ENCODE measurements around the gene APPL2.
"Not testable (repeated sequence)": the region's sequence is repeated elsewhere in the genome, so short reads cannot be mapped to it uniquely, and the experiment has no call there.

Gene APPL2

DNA sequence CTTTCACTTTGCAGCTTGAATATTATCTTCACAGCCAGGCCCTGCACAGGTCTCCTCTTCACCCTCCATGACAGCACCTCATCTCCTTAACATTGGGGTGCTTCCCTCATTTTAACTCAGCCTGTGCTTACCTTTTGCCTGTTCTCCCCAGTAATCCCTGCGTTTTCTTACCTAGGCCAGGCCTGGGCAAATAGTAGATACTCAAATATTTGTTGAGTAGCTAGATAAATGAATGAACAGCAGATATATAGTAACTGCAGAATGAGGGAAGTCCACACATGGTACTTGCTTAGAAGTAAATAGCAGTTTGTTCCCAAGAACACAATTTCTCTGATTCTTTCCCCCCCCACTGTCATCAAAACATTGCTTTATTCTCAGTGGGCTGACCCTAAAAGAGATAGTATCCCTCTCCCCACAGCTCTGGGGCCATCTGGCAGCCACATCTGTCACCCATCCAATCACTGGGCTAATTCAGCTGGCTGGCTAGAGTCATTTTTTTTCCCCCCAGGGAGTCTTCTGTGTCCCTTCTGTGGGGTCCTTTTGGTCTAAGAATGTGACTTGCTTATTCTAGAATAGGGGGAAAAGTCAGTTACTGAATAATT, 43.2 kb downstream of the APPL2 start:
- DNase-seq (ENCODE audit: low spot score), result no peak

DNA sequence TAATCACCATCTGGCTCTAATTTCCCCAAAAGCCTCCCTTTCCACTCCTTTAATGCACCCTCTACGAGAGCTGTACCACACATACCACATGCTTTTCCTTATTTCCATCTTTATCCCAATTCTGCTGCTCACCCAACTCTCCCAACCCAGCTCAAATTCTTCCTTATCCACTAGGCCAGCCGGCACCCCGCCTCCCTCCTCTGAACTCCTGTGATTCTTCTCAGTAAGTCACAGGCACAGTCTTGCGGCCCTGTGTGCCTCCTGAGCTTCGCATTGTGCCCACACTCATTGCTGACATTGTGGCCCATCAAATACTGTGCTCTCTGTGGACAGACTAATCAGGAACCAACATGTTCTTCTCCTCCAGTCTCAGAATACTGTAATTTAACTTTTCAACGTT, 45.4 kb downstream of the APPL2 start:
- no peak for DNase-seq (ENCODE audit: low spot score)

DNA sequence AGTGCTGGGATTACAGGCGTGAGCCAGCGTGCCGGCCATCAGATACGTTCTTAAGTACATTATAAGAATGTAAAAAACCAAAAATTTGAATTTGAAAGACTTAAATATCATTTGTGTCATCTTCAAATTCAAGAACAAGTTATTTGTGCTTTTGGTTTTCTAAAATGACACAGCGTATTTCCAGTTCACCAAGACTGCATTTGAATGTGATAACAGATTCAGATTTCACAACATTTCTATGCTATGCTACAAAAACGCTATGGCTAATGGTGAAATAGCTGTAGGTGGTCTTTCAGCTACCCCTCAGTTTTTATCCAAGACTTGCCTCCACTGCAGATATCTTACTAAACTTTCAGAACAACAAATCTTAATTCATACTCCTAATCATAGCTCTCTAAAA, 46.7 kb downstream of the APPL2 start:
- no peak for DNase-seq (ENCODE audit: low spot score)

DNA sequence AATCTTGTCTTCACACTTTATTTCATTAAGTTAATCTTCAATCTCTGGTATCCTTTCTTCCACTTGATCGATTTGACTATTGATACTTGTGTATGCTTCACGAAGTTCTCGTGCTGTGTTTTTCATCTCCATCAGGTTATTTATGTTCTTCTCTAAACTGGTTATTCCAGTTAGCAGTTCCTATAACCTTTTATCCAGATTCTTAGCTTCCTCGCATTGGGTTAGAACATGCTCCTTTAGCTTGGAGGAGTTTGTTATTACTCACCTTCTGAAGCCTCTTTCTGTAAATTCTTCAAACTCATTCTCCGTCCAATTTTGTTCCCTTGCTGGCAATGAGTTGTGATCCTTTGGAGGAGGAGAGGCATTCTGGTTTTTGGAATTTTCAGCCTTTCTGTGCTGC, 52.0 kb downstream of the APPL2 start:
- DNase-seq (ENCODE audit: low spot score), result not testable (repeated sequence)

DNA sequence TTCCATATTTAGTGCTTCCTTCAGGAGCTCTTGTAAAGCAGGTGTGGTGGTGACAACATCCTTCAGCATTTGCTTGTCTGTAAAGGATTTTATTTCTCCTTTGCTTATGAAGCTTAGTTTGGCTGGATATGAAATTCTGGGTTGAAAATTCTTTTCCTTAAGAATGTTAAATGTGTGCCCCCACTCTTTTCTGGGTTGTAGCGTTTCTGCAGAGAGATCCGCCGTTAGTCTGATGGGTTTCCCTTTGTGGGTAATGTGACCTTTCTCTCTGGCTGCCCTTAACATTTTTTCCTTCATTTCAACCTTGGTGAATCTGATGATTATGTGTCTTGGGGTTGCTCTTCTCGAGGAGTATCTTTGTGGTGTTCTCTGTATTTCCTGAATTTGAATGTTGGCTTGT, 52.6 kb downstream of the APPL2 start:
- not testable (repeated sequence) for DNase-seq (ENCODE audit: low spot score)

DNA sequence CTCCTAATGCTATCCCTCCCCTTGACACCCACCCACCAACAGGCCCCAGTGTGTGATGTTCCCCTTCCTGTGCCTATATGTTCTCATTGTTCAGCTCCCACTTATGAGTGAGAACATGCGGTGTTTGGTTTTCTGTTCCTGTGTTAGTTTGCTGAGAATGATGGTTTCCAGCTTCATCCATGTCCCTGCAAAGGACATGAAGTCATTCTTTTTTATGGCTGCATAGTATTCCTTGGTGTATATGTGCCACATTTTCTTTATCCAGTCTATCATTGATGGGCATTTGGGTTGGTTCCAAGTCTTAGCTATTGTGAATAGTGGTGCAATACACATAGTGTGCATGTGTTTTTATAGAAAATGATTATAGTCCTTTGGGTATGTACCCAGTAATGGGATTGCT, 56.9 kb downstream of the APPL2 start:
- DNase-seq (ENCODE audit: low spot score), result not testable (repeated sequence)

DNA sequence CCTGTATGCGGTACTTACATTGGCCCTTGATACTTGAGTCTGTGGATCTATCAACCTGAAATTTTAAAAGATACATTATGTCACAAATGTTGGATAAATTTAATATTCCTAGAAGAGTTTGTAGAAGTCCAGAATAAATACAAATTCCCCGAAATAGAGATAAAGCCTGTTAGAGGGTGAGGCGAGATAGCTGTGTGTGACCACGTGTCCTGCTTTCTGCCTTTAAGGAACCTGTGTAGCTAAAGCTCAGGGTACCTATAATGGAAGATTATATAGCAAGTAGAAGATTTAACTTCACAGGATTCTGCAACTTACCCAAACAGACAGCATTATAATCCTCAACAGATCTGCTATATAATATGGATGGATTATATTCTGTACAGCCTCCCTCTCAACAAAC, 58.8 kb downstream of the APPL2 start:
- DNase-seq (ENCODE audit: low spot score), result no peak

DNA sequence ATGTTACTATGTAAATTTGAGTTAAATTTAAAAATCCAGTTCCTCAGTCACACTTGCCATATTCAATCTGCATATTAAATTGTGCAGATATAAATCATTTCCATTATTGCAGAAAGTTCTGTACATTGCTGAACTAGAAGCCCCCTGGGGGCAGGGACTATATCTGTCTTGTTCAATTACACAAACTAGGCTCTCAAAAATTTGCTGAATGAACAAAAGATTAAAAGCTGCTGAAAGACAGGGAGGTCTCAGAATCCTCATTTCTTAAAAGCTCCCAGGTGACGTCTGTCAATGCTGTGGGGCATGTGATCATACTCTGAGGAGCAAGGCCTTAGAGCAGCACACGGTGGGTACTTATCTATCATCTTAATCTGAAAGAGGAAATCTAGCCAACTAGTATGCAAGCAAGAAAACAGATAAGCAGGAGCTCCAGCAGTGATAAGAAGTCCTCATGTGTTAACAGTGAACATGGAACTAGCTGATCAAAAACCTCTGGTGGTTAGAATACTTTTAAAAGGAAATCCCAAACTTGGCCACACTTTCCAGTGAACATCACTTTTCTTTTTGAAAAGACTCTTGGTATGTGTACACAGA, 60.5 kb downstream of the APPL2 start:
- DNase-seq (ENCODE audit: low spot score), result no peak

DNA sequence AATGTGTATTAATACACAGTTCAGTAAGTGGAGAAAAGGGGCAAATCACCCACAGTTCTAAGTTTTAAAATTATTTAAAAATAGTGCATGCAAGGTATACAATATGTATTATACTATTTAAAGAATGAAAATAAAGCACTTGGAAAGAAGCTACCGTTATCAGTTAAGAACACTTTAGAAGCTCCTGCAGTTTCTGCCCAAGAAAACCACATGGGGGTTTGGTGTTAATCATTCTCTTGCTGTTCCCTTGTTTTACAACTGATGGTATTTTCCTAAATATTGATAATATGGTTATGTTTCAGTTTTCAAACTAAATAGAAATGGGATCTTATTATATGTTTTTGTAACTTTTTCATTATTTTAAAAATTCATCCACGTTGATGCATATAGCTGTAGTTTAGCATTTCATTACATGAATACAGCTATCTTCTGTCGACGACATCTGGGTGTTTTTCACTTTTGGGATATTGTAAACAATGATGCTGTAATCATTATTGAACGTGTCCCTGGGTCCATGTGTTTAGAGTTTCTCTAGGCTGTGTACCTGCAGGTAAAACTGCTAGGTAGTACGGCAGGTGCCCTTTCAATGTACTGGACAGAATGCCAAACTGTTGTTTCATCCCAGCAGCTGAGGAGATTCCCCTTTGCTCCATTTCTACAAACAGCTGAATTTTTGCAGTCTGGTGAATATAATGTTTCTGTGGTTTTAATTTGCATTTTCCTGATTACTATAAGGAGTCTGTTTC, 64.1 kb downstream of the APPL2 start:
- DNase-seq (ENCODE audit: low spot score), result no peak

DNA sequence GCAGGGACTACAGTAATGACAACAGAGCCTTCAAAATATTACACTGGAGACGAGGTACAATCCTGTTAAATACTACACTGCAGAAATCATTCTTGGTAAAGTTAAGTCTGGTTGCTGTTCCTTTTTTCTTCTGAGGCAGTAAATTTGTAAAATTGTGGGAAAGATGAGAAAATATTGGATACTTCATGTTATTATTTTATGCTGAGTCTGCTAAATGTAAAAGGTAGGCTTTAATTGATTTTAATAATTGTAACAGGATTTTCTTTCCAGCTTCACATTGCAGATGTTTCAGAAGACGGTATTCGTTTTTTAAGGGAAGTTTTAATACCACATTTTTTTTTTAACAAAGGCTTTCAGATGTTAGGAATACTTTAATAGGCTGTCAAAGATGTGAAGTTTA, 65.8 kb downstream of the APPL2 start:
- DNase-seq (ENCODE audit: low spot score), result no peak

DNA sequence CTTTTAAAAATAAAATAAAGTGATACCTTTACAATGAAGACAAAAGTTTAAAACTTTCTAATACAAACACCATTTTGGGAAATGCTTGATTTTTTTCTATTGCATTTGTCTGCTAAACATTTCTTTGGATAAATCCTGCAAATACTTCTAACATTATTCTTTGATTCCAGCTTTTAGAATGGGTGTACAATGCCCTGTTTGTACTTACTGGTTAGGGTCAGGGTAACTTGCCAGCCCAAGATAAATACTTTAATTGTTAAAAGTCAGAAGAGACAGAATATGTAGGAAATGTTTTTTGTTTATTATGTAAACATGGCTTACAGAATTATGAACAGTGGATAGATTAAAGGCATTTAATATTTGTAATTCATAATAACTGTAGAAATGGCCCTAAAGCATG, 68.0 kb downstream of the APPL2 start:
- no peak for DNase-seq (ENCODE audit: low spot score)

DNA sequence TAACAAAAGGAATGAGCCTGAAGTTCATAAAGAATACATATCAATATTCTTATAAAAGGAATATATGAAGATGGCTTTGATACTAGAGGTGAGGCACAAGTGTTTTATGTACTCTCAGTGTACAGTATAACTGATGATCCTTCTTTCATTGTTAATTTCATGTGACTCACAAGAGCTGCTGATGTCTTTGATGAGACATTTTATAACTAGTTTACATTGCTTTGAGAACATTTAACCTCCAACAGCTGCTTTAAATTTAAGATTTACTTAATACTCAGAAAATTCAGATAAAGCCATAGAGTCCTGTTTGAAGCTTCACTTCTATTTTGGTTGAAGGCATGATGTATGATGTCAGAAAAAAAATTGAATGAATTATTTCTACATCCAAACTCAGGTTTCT, 68.6 kb downstream of the APPL2 start:
- no peak for DNase-seq (ENCODE audit: low spot score)

DNA sequence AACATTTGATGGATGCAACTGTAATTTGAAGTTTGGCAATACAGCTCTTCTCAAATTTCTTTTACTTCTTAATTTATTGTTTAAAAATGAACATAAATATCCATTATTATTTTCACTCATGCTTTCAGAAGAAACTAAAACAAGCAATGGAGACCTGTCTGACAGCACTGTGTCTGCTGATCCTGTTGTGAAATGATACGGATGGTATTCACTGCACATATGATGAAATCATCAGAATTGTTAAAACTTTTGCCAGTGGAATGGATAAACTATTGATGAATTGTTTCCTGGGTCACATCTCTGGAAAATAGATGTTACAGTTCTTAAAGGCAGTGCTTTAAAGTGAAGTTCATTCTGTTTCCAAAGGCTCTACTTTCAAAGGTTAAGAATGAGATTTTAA, 69.2 kb downstream of the APPL2 start:
- peak; percentile 33 for DNase-seq (ENCODE audit: low spot score)

DNA sequence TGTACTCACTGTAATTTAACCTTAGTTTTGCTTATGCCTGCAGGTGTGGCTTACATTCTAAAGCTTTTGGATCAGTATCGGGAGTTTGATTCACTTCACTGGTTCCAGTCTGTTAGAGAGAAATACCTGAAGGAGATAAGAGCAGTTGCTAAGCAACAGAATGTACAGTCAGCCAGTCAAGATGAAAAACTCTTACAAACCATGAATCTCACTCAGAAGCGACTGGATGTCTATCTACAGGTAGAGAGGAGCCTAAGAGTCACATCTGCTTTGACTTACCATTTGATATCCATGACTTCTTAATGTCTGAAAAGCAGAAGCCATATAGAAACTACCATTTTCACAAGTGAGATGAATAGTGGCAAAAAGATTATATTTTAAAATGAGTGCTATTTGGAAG, 71.9 kb downstream of the APPL2 start:
- no peak for DNase-seq (ENCODE audit: low spot score)

DNA sequence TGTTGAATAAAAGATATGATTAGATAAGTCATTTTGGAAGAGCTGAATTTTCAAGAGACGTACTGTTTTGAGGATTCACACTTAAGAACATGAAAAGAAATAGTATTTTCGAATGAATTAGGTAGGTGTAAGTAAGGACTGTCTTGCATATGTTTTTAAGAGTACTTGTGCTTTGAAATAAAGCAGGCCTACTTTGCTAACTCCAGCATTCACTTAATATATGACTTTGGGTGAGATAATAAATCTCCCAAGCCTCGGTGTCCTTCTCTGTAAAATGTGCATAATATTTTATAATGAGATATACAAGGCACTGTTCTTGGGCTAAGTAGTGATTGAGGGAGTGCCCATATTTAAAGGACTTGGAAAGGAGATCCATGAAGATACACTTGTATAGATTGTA, 73.8 kb downstream of the APPL2 start:
- DNase-seq (ENCODE audit: low spot score), result no peak

DNA sequence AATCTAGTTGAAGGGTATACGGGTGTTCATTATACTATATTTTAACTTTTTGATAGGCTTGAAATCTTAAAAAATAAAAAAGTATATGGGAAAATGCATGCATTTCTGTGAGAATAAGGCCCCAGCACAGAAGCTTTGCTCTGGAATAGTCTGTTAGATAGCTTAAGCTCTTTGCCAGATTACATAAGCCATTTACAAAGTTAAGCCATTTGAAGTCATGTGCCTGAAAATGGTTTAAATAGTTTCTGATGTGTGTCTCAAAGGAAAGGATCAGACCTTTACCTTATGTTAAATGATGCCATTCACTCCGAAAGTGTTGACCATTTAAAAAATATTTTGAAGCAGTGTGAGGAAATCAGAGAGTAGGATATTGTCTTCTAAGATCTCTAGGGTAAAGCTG, 77.1 kb downstream of the APPL2 start:
- no peak for DNase-seq (ENCODE audit: low spot score)

DNA sequence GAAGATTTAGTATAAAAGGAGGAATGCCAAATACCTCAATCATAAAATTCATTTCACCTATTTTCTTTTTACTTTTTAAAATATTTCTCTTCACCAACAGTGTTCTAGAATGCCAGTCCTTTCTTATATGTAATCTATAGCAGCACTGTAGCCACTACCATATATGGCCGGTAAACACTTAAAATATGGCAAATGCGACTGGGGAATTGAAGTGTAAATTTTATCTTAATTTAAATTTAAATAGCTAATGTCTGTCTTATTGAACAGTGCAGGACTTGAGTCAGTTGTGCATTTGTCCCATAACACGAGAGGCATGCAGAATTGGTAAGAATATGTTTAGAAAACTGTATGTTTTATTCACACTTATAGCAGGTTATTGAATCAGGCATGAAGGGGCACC, 78.4 kb downstream of the APPL2 start:
- no peak for DNase-seq (ENCODE audit: low spot score)

DNA sequence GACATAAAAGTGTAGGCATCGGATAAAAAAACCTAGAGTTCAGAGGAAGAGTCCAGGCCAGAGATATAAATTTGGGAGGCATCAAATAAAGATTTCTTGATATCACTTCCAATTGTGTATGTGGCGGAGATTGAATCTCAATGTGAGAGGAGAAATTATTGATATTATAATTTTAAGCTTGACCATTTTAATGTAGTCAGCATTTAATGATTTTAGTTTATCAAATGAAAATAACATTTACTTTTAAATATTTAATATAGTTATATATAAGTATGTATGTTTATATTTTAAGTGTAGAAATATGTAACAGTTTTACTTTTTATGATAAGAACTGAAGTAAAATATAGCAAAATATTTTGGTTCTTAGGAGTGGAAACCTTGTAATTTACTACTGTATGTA, 79.7 kb downstream of the APPL2 start:
- no peak for DNase-seq (ENCODE audit: low spot score)

DNA sequence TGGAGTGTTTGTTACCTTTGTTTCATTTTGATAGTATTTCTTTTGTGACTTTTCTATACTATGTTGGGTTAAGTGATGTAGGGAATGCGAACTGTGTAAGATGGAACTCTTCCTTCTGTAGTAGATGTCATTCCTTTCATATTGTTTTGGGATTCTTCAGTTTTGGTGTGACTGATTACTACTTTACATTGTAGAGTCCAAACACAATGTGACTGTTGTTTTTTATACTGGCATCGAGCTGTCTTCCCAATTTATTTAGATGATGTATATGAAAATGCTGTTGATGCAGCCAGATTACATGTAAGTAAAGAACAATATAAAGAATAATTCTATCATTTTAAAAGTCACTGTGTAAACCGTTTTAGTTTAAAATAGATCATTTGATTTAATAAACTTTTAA, 93.7 kb downstream of the APPL2 start:
- DNase-seq (ENCODE audit: low spot score), result no peak

DNA sequence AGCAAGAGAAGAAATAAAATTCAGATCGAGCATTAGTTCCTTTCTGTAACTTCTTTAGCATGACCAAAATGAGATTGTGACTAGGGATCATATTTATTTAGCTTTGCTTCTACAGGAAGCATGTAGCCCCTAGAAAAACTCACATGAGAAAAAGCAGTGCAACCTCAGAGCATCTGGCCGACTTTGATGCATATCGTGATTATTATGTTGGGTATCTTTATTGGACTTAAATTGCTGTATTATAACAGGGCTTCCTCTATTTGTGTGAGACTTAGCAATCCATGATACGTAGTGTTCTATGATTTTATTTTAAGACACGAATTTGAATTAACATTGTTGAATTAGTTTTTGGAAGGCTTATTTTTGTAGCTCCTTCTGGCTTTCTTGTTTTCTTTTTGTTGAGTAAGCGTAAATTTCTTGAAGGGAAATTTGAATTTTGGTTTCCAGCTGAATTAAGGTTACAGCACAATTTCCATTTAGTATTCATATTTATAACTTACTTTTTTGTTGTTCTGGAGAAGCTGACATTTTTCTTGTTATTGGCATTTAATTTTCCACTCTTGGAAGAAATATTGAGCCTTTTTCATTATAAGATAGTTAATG, 94.6 kb downstream of the APPL2 start:
- no peak for DNase-seq (ENCODE audit: low spot score)

DNA sequence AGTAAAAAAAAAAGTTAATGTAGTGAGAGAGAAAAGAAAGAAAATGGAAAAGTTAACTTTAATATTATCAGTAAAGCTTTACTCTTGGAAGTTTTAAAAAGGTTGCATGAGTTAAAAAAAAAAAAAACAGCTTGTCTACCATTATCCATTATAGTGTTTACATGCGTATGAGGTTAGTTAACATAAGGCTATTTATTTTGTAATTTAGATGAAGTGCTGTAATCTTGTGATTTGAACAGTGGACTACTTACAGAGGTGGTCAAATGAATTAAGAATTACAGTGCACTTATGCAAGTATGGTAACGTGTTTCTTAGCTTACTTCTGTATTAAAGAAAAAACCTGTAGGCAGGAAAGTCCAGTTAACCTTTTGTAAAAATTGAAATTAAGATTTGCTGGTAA, 97.7 kb downstream of the APPL2 start:
- DNase-seq (ENCODE audit: low spot score), result no peak
